Measurements from ENCODE around the gene NHEJ1. TPM values are rescaled to one million over a fixed set of nuclear protein-coding genes. Genes with fewer than 3 reads are reported as not detected.

The NHEJ1 gene
- total and polyA plus RNA-seq, 2 of the 13 experiments (the other 11 are each of a cell fraction or from before 2014, with no cell fraction given) = 30.0 to 30.7 TPM

DNA sequence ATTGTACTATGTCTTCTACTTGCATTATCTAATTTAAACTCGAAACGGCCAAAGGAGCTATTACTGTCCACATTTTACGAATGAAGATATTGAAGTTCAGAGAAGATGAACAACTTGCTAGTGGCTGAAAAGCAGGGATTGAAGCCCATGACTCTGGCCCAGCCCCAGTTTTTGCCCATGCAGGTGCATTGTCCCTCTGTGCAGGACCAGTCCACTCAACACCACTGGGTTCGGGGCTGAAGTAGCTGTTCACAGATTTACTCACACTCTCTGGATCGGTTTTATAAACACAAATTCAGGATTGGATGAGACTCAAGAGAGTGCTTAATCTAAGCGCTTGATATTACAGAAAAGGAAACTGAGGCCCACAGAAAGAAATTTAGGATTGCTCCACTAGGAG is 98.5 kb downstream of the NHEJ1 start:
- Histone ChIP-seq H3K9me3 (ENCODE audit: low read length) (no peaks in the 10 kb centered on the region), H3K4me1 (ENCODE audit: insufficient read depth, low read length) (peaks cover 29% of the 10 kb centered on the region), H4K20me1 (ENCODE audit: insufficient read depth, low read length) (peaks cover 10% of the 10 kb centered on the region; the same call in 1 of the 2 replicates), H2AFZ (ENCODE audit: low read length) (no peak overlapping the region), H3K36me3 (replicated peaks in 1 of 2; ENCODE audit: control insufficient read depth in 1 of 2, insufficient read depth in 2 of 2, low read length in 2 of 2) (no peaks in the 10 kb centered on the region), H3K79me2 (ENCODE audit: insufficient read depth, low read length) (no peaks in the 10 kb centered on the region), H3K9ac (ENCODE audit: insufficient read depth, low read depth, low read length) (no peak overlapping the region), H3K4me2 (ENCODE audit: low read depth, low read length) (no peak overlapping the region), H3K27me3 (ENCODE audit: control insufficient read depth in 1 of 2, insufficient read depth in 2 of 2, low read length in 2 of 2) (peaks cover 14 to 73% of the 10 kb centered on the region in 2 experiments; a peak in 4 of 5 replicates), H3K27ac (ENCODE audit: extremely low read length, insufficient read depth, low read length) (no peak overlapping the region), H3K4me3 (replicated peaks in 1 of 3; ENCODE audit: insufficient read depth in 1 of 3, low read depth in 2 of 3, low read length in 3 of 3) (no peak overlapping the region)
- ChIA-PET CTCF (ENCODE audit: low intra/inter-chr PET ratio, low total read pairs) (interaction anchor here (2.3 kb wide), 1 partner anchor 12 kb away, joined by 6 read pairs; no protein-coding TSS in a partner anchor), POLR2A (interaction anchor here (4.5 kb wide), 1 partner anchor 9 kb away, joined by 38 read pairs; no protein-coding TSS in a partner anchor)
- 84% methylated on average over 6 of the region's 6 CpGs for WGBS (ENCODE audit: low lambda C conversion rate)
- intact Hi-C loops (cut with micrococcal nuclease; ENCODE audit: unreplicated experiment) (no loop called here), in situ Hi-C loops (cut with HindIII; ENCODE audit: extremely low pct_ligation_motif_present, low pct_unique_long_range_greater_than_20kb) (no loop called here)
- ATAC-seq (no peak), FAIRE-seq (no peak), DNase-seq (ENCODE audit: low spot score) (no peak)
- BruUV-seq (replicated peaks) = no TSS peak
- TF ChIP-seq ZNF550 (CRISPR knock-in tag; IDR thresholded peaks at IDR 0.05; ENCODE audit: borderline replicate concordance) (no peak), ARID2 (CRISPR knock-in tag; IDR thresholded peaks at IDR 0.05; ENCODE audit: borderline replicate concordance) (no peak), POLR2A (IDR thresholded peaks at IDR 0.05; ENCODE audit: insufficient read depth in 1 of 2, low read depth in 2 of 2, low read length in 2 of 2) (no peak), NAIF1 (CRISPR knock-in tag; IDR thresholded peaks at IDR 0.05; ENCODE audit: borderline replicate concordance) (no peak)
- TF ChIP-seq, protein P1, sequence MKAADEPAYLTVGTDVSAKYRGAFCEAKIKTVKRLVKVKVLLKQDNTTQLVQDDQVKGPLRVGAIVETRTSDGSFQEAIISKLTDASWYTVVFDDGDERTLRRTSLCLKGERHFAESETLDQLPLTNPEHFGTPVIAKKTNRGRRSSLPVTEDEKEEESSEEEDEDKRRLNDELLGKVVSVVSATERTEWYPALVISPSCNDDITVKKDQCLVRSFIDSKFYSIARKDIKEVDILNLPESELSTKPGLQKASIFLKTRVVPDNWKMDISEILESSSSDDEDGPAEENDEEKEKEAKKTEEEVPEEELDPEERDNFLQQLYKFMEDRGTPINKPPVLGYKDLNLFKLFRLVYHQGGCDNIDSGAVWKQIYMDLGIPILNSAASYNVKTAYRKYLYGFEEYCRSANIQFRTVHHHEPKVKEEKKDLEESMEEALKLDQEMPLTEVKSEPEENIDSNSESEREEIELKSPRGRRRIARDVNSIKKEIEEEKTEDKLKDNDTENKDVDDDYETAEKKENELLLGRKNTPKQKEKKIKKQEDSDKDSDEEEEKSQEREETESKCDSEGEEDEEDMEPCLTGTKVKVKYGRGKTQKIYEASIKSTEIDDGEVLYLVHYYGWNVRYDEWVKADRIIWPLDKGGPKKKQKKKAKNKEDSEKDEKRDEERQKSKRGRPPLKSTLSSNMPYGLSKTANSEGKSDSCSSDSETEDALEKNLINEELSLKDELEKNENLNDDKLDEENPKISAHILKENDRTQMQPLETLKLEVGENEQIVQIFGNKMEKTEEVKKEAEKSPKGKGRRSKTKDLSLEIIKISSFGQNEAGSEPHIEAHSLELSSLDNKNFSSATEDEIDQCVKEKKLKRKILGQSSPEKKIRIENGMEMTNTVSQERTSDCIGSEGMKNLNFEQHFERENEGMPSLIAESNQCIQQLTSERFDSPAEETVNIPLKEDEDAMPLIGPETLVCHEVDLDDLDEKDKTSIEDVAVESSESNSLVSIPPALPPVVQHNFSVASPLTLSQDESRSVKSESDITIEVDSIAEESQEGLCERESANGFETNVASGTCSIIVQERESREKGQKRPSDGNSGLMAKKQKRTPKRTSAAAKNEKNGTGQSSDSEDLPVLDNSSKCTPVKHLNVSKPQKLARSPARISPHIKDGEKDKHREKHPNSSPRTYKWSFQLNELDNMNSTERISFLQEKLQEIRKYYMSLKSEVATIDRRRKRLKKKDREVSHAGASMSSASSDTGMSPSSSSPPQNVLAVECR (CRISPR knock-in tag; IDR thresholded peaks at IDR 0.05; ENCODE audit: borderline replicate concordance) = no peak
- TF ChIP-seq, protein P2, sequence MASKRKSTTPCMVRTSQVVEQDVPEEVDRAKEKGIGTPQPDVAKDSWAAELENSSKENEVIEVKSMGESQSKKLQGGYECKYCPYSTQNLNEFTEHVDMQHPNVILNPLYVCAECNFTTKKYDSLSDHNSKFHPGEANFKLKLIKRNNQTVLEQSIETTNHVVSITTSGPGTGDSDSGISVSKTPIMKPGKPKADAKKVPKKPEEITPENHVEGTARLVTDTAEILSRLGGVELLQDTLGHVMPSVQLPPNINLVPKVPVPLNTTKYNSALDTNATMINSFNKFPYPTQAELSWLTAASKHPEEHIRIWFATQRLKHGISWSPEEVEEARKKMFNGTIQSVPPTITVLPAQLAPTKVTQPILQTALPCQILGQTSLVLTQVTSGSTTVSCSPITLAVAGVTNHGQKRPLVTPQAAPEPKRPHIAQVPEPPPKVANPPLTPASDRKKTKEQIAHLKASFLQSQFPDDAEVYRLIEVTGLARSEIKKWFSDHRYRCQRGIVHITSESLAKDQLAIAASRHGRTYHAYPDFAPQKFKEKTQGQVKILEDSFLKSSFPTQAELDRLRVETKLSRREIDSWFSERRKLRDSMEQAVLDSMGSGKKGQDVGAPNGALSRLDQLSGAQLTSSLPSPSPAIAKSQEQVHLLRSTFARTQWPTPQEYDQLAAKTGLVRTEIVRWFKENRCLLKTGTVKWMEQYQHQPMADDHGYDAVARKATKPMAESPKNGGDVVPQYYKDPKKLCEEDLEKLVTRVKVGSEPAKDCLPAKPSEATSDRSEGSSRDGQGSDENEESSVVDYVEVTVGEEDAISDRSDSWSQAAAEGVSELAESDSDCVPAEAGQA (IDR thresholded peaks at IDR 0.05; ENCODE audit: low read depth) = no peak
- TF ChIP-seq, protein P2 (CRISPR knock-in tag; IDR thresholded peaks at IDR 0.05; ENCODE audit: borderline replicate concordance) = no peak
- TF ChIP-seq, protein P3, sequence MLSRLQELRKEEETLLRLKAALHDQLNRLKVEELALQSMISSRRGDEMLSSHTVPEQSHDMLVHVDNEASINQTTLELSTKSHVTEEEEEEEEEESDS (CRISPR knock-in tag; IDR thresholded peaks at IDR 0.05; ENCODE audit: borderline replicate concordance) = no peak
- TF ChIP-seq, protein P4, sequence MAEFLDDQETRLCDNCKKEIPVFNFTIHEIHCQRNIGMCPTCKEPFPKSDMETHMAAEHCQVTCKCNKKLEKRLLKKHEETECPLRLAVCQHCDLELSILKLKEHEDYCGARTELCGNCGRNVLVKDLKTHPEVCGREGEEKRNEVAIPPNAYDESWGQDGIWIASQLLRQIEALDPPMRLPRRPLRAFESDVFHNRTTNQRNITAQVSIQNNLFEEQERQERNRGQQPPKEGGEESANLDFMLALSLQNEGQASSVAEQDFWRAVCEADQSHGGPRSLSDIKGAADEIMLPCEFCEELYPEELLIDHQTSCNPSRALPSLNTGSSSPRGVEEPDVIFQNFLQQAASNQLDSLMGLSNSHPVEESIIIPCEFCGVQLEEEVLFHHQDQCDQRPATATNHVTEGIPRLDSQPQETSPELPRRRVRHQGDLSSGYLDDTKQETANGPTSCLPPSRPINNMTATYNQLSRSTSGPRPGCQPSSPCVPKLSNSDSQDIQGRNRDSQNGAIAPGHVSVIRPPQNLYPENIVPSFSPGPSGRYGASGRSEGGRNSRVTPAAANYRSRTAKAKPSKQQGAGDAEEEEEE (CRISPR knock-in tag; IDR thresholded peaks at IDR 0.05; ENCODE audit: borderline replicate concordance) = no peak
- TF ChIP-seq, protein P5, sequence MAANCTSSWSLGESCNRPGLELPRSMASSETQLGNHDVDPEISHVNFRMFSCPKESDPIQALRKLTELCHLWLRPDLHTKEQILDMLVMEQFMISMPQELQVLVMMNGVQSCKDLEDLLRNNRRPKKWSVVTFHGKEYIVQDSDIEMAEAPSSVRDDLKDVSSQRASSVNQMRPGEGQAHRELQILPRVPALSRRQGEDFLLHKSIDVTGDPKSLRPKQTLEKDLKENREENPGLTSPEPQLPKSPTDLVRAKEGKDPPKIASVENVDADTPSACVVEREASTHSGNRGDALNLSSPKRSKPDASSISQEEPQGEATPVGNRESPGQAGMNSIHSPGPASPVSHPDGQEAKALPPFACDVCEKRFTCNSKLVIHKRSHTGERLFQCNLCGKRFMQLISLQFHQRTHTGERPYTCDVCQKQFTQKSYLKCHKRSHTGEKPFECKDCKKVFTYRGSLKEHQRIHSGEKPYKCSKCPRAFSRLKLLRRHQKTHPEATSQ (CRISPR knock-in tag; IDR thresholded peaks at IDR 0.05; ENCODE audit: borderline replicate concordance) = no peak

All from HepG2 (cell line).